ENCODE results near the gene SLC41A3. TPM values are rescaled to one million over a fixed set of nuclear protein-coding genes. Genes with fewer than 3 reads are reported as not detected.

SLC41A3 gene
- total RNA-seq, 1 donor from 2014 or later: 38.6 TPM

DNA sequence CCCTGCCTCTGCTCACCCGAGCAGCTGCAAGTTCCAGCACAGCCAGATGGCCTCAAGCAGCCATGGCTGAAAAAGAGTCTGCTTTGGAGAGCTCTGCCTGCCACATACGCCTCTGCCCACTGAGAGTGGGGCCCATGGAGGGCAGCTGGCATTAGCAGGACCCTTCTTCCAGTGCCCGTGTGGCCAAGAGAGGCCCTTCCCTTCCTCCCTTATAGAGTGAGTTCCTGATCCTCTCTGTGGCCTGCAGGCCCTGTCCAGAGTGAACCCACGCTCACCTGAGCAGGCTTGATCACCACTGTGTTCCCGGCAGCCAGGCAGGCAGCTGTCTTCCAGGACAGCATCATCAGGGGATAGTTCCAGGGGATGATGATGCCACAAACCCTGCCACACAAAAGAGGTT lies 41.4 kb upstream of the SLC41A3 start:
- TF ChIP-seq, protein P1, sequence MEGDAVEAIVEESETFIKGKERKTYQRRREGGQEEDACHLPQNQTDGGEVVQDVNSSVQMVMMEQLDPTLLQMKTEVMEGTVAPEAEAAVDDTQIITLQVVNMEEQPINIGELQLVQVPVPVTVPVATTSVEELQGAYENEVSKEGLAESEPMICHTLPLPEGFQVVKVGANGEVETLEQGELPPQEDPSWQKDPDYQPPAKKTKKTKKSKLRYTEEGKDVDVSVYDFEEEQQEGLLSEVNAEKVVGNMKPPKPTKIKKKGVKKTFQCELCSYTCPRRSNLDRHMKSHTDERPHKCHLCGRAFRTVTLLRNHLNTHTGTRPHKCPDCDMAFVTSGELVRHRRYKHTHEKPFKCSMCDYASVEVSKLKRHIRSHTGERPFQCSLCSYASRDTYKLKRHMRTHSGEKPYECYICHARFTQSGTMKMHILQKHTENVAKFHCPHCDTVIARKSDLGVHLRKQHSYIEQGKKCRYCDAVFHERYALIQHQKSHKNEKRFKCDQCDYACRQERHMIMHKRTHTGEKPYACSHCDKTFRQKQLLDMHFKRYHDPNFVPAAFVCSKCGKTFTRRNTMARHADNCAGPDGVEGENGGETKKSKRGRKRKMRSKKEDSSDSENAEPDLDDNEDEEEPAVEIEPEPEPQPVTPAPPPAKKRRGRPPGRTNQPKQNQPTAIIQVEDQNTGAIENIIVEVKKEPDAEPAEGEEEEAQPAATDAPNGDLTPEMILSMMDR (IDR thresholded peaks at IDR 0.05; ENCODE audit: partially characterized antibody, unreplicated experiment): no peak
- Mint-ChIP-seq H3K4me3 (ENCODE audit: unreplicated experiment) (no peak overlapping the region), H3K36me3 (ENCODE audit: unreplicated experiment) (no peaks in the 10 kb centered on the region), H3K27ac (ENCODE audit: unreplicated experiment) (no peak overlapping the region), H3K4me1 (ENCODE audit: low read depth, unreplicated experiment) (peaks cover 5% of the 10 kb centered on the region), H3K27me3 (ENCODE audit: unreplicated experiment) (peaks cover 2% of the 10 kb centered on the region), H3K9me3 (ENCODE audit: unreplicated experiment) (peaks cover 10% of the 10 kb centered on the region)
- no peak for DNase-seq

DNA sequence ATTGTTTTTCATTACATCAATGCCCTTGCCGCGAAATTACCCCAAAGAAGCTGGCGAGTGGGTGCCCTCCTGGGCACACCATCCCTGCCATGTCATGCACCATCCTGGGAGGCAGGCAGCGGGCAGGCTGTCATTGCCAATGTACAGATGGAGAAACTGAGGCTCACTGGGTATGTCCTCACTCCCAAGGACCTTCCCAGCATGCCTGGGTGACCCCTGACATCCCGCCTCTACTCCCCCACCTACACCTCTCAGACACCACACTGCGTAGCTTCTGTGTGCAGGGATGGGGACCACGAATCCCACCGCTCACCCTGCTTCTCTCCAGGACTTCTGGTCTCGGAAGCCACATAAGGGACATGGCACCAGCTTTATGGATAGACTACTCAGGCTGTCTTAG lies 41.0 kb upstream of the SLC41A3 start:
- Mint-ChIP-seq H3K9me3 (ENCODE audit: unreplicated experiment) (peaks cover 10% of the 10 kb centered on the region), H3K4me1 (ENCODE audit: low read depth, unreplicated experiment) (peaks cover 5% of the 10 kb centered on the region), H3K4me3 (ENCODE audit: unreplicated experiment) (no peak overlapping the region), H3K36me3 (ENCODE audit: unreplicated experiment) (no peaks in the 10 kb centered on the region), H3K27ac (ENCODE audit: unreplicated experiment) (no peak overlapping the region), H3K27me3 (ENCODE audit: unreplicated experiment) (peaks cover 2% of the 10 kb centered on the region)
- TF ChIP-seq, protein P1 (IDR thresholded peaks at IDR 0.05; ENCODE audit: partially characterized antibody, unreplicated experiment): no peak
- no peak for DNase-seq

DNA sequence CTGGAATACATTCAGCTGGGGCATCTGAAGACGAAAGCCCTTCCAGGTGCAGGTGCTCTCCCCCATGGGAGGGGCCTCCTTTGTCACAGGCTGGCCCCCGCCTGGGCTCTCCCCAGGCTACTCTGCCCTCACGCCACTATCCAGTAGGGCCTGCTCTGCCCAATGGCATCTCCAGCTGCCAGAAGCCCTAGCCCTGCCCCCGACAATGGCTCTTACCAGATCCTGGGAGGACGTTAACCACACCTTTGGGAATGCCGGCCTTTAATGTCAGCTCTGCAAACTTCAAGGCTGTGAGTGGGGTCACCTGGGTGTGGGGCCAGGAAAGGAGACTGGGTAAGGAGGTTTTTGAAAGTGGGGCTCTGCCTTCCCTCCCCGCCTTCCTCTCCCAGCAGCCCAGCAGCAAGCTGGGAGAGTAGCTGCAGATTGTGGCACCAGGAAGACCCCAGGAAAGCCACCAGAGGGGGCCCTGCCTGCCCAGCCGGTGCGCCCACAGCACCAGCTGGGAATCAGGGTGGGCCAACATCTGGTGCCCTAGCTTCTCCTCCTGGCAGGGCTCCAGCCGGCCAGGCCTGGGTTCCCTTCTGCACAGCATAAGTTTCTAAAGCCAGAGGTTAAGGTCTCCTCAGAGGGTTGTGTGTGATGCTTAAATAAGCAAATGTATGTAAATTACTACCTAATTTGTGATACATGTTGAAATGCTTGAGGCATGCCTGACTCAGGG lies 40.4 kb upstream of the SLC41A3 start:
- H3K27me3 Mint-ChIP-seq (ENCODE audit: unreplicated experiment): peaks cover 2% of the 10 kb centered on the region
- peaks cover 5% of the 10 kb centered on the region for H3K36me3 Mint-ChIP-seq (ENCODE audit: unreplicated experiment)
- H3K4me3 Mint-ChIP-seq (ENCODE audit: unreplicated experiment): no peak overlapping the region
- peaks cover 8% of the 10 kb centered on the region for H3K9me3 Mint-ChIP-seq (ENCODE audit: unreplicated experiment)
- peaks cover 8% of the 10 kb centered on the region for H3K4me1 Mint-ChIP-seq (ENCODE audit: low read depth, unreplicated experiment)
- no peak for DNase-seq
- TF ChIP-seq, protein P1 (IDR thresholded peaks at IDR 0.05; ENCODE audit: partially characterized antibody, unreplicated experiment): no peak
- H3K27ac Mint-ChIP-seq (ENCODE audit: unreplicated experiment): no peak overlapping the region

DNA sequence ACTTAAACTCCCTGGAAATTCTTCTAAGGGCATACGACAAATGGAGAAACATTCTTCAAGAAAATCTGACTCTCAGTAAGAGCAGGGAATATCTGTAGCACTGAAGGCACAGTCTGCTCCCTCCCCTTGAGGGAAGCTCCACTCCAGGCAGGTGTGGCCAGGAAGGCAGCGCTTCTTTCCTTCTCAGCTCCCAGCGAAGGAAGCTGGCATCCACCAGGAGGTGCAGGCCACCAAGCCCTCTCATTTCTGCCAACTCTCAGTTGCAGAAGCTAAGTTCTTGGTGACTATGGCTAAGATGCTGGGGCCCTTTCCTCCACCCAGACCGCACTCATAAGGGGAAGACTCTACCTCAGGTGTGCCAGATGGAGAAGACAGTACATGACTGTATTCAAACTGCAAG lies 37.7 kb upstream of the SLC41A3 start:
- H3K9me3 Mint-ChIP-seq (ENCODE audit: unreplicated experiment): peaks cover 2% of the 10 kb centered on the region
- H3K4me3 Mint-ChIP-seq (ENCODE audit: unreplicated experiment): no peak overlapping the region
- TF ChIP-seq, protein P1 (IDR thresholded peaks at IDR 0.05; ENCODE audit: partially characterized antibody, unreplicated experiment): no peak
- no peak overlapping the region for H3K27ac Mint-ChIP-seq (ENCODE audit: unreplicated experiment)
- H3K27me3 Mint-ChIP-seq (ENCODE audit: unreplicated experiment): peaks cover 2% of the 10 kb centered on the region
- no peak for DNase-seq
- peaks cover 5% of the 10 kb centered on the region for H3K4me1 Mint-ChIP-seq (ENCODE audit: low read depth, unreplicated experiment)
- peaks cover 10% of the 10 kb centered on the region for H3K36me3 Mint-ChIP-seq (ENCODE audit: unreplicated experiment)

DNA sequence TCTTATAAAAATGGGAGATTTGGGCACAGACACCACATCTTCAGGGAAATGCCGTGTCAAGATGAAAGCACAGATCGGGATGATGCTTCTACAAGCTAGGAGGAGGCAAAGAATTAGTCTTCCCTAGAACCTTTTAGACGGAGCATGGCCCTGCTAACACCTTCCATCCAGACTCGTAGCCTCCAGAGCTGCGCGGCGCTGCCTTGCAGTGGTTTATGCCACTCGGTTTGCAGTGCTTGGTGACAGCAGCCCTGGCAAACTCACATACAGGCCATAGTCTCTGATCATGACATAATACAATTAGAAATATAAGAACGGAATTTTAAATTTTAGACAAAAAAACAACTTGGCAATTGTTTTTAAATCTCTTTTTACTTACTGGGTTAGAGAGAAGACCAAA lies 37.1 kb upstream of the SLC41A3 start:
- peaks cover 2% of the 10 kb centered on the region for H3K27me3 Mint-ChIP-seq (ENCODE audit: unreplicated experiment)
- peaks cover 5% of the 10 kb centered on the region for H3K4me1 Mint-ChIP-seq (ENCODE audit: low read depth, unreplicated experiment)

More for the DNA sequence above, 37.1 kb upstream of the SLC41A3 start:
- no peak overlapping the region for H3K4me3 Mint-ChIP-seq (ENCODE audit: unreplicated experiment)
- H3K36me3 Mint-ChIP-seq (ENCODE audit: unreplicated experiment): peaks cover 10% of the 10 kb centered on the region
- H3K9me3 Mint-ChIP-seq (ENCODE audit: unreplicated experiment): peaks cover 2% of the 10 kb centered on the region
- H3K27ac Mint-ChIP-seq (ENCODE audit: unreplicated experiment): no peak overlapping the region
- TF ChIP-seq, protein P1 (IDR thresholded peaks at IDR 0.05; ENCODE audit: partially characterized antibody, unreplicated experiment): no peak
- DNase-seq: no peak

All from glutamatergic neuron (in vitro differentiated cells).